Stomach (tissue), 9 donors: Measurements from ENCODE around the gene NCKAP5. TPM values are rescaled to one million over a fixed set of nuclear protein-coding genes. Genes with fewer than 3 reads are reported as not detected.

Experiments
- DNase-seq, 2 donors: peaks; one replicate each; pipeline versions ENCODE4 v3.0.0 to v3.0.0-alpha.2; 2013 to 2019
- H3K27ac ChIP-seq, 5 donors: fragments of 200-600 bp in 4 of 5; sonication (generic) in 4 of 5; one replicate each; pipeline ENCODE4 v1.5.1; 2013 to 2019; ENCODE audit warnings: mild to moderate bottlenecking in 1 of 5, moderate library complexity in 1 of 5
- H3K27me3 ChIP-seq, 3 donors: fragments of 200-600 bp; sonication (generic); one replicate each; pipeline ENCODE4 v1.5.1; 2017 to 2019; ENCODE audit warnings: mixed run types in 1 of 3
- H3K36me3 ChIP-seq, 4 donors: fragments of 200-600 bp; sonication (generic); 1 replicate in 3 of 4; 2 replicates in 1 of 4; pipeline ENCODE4 v1.5.1; 2016 to 2019
- H3K4me1 ChIP-seq, 4 donors: fragments of 200-600 bp; sonication (generic); one replicate each; pipeline ENCODE4 v1.5.1; 2016 to 2019
- H3K4me3 ChIP-seq, 4 donors: fragments of 200-600 bp; sonication (generic) in 3 of 4; one replicate each; pipeline ENCODE4 v1.5.1; 2016 to 2019; ENCODE audit warnings: mild to moderate bottlenecking in 1 of 4
- H3K9me3 ChIP-seq, 4 donors: fragments of 200-600 bp; sonication (generic); one replicate each; pipeline ENCODE4 v1.5.1; 2016 to 2019
- CTCF ChIP-seq, 7 experiments: fragments of 450-650 bp in 4 of 7; fragments of 200-600 bp in 3 of 7; sonication (generic) in 3 of 7; IDR thresholded peaks; one replicate each; pipeline ENCODE4 v1.5.1; 2016 to 2019; ENCODE audit warnings: antibody characterized with exemption in 7 of 7, control low read depth in 2 of 7, mild to moderate bottlenecking in 1 of 7
- EP300 ChIP-seq: sonication (generic); formaldehyde crosslinking; IDR thresholded peaks from one replicate; pipeline ENCODE4 v1.6.1; 2017; ENCODE audit warnings: antibody characterized with exemption
- POLR2A ChIP-seq, 4 donors: fragments of 450-650 bp; IDR thresholded peaks; one replicate each; pipeline ENCODE4 v1.6.1; 2016; ENCODE audit warnings: antibody characterized with exemption in 4 of 4, control low read depth in 2 of 4, mild to moderate bottlenecking in 1 of 4, moderate library complexity in 1 of 4
- POLR2AphosphoS5 ChIP-seq, 3 donors: sonication (generic); formaldehyde crosslinking; IDR thresholded peaks; one replicate each; pipeline ENCODE4 v1.6.1; 2016; ENCODE audit warnings: antibody characterized with exemption in 3 of 3
- WGBS, 5 donors: extraction: QIAGEN DNeasy Blood & Tissue Kit in 3 of 5; methylation state at CpG; one replicate each; pipeline versions ENCODE4 v1.1.5 to v1.1.7; 2013 to 2018; 5-methylcytosine and 5-hydroxymethylcytosine counted together
- intact Hi-C: fragments of 100-400 bp; cut with DNase I; formaldehyde crosslinking; loops from one replicate; pipeline ENCODE4 v1.15.1; 2023; ENCODE audit warnings: low total_unique reads
- polyA plus RNA-seq, 3 donors: library from polyadenylated mRNA; stranded (reverse); fragments of 200-250 nt; gene quantifications; one replicate each; pipeline ENCODE4 v1.2.3, GENCODE V29; 2013
- total RNA-seq, 5 donors: library from RNA; depleted of rRNA; stranded (reverse); fragments of >200 nt; gene quantifications; one replicate each; pipeline versions ENCODE4 v1.1.0 to v1.2.3, GENCODE V29; 2014 to 2016
- donor health status: healthy with polysubstance abuse.
- donor health status: Bipolar disorder and iron deficiency.
- donor health status: healthy.

NCKAP5 gene
- total and polyA plus RNA-seq, 8 donors: 0.58 to 8.0 (median 1.6) TPM; not detected in 1

- TF ChIP-seq POLR2A (IDR thresholded peaks at IDR 0.05): no peak
- TF ChIP-seq EP300: no peak
- TF ChIP-seq CTCF (IDR thresholded peaks at IDR 0.05): no peak
- TF ChIP-seq POLR2AphosphoS5 (IDR thresholded peaks at IDR 0.05): no peak
- no peaks in the 10 kb centered on the region for H3K36me3 ChIP-seq
- H3K27ac ChIP-seq: peak overlapping the region in 2 of 5 donors; percentile 5 to 16
- 34 to 60% (median 39%) methylated on average over 8 of the region's 8 CpGs for WGBS, 5 donors
- no peak overlapping the region for H3K4me3 ChIP-seq
- H3K4me1 ChIP-seq: no peaks in the 10 kb centered on the region
- intact Hi-C loops: no loop called here
- peak; percentile 25 to 78 for DNase-seq
- no peaks in the 10 kb centered on the region for H3K9me3 ChIP-seq
- H3K27me3 ChIP-seq: no peaks in the 10 kb centered on the region
Measured at GRCh38 chr2:132991471-132992045, 576.7 kb downstream of the NCKAP5 start.

- Histone ChIP-seq H3K27ac (no peak overlapping the region), H3K4me3 (no peak overlapping the region), H3K27me3 (no peaks in the 10 kb centered on the region), H3K9me3 (no peaks in the 10 kb centered on the region), H3K36me3 (no peaks in the 10 kb centered on the region), H3K4me1 (no peaks in the 10 kb centered on the region)
- peak in 1 of 2 donors; percentile 36 for DNase-seq
- TF ChIP-seq EP300 (no peak), POLR2AphosphoS5 (IDR thresholded peaks at IDR 0.05) (no peak), CTCF (IDR thresholded peaks at IDR 0.05) (no peak), POLR2A (IDR thresholded peaks at IDR 0.05) (no peak)
- 30 to 50% (median 43%) methylated on average over 2 of the region's 2 CpGs for WGBS, 5 donors
- intact Hi-C loops: no loop called here
Measured at GRCh38 chr2:132984731-132985130, 583.5 kb downstream of the NCKAP5 start.

GRCh38 chr2:132980304-132980703 lies 588.0 kb downstream of the NCKAP5 start:
- TF ChIP-seq CTCF (IDR thresholded peaks at IDR 0.05) (no peak), POLR2AphosphoS5 (IDR thresholded peaks at IDR 0.05) (no peak), POLR2A (IDR thresholded peaks at IDR 0.05) (no peak), EP300 (no peak)

GRCh38 chr2:132979339-132980093 lies 588.7 kb downstream of the NCKAP5 start:
- H3K4me1 ChIP-seq: no peaks in the 10 kb centered on the region
- intact Hi-C loops: no loop called here
- H3K4me3 ChIP-seq: no peak overlapping the region
- H3K9me3 ChIP-seq: no peaks in the 10 kb centered on the region
- H3K27ac ChIP-seq: no peak overlapping the region
- WGBS, 5 donors: 85 to 91% (median 86%) methylated on average over 5 of the region's 5 CpGs
- H3K36me3 ChIP-seq: no peaks in the 10 kb centered on the region
- DNase-seq: no peak
- H3K27me3 ChIP-seq: no peaks in the 10 kb centered on the region
- TF ChIP-seq CTCF (IDR thresholded peaks at IDR 0.05): no peak
- TF ChIP-seq EP300: no peak
- TF ChIP-seq POLR2AphosphoS5 (IDR thresholded peaks at IDR 0.05): no peak
- no peak for TF ChIP-seq POLR2A (IDR thresholded peaks at IDR 0.05)

More at GRCh38 chr2:132980304-132980703, 588.0 kb downstream of the NCKAP5 start:
- H3K36me3 ChIP-seq: no peaks in the 10 kb centered on the region
- H3K27ac ChIP-seq: no peak overlapping the region
- DNase-seq: no peak
- H3K4me3 ChIP-seq: no peak overlapping the region
- WGBS, 5 donors: 36 to 94% (median 62%) methylated on average over 2 of the region's 2 CpGs
- H3K27me3 ChIP-seq: no peaks in the 10 kb centered on the region
- H3K4me1 ChIP-seq: no peaks in the 10 kb centered on the region
- intact Hi-C loops: no loop called here
- no peaks in the 10 kb centered on the region for H3K9me3 ChIP-seq
